Mucosa of descending colon (tissue), 3 donors: Measurements from ENCODE around the gene RBP3. TPM values are rescaled to one million over a fixed set of nuclear protein-coding genes. Genes with fewer than 3 reads are reported as not detected.

Source experiments
- ATAC-seq: fragments of 200-7000 bp; cut with Tn5 transposase; one replicate; pipeline ENCODE4 v1.9.1; 2020; ENCODE audit warnings: mild to moderate bottlenecking, moderate library complexity
- DNase-seq, 3 donors: peaks; one replicate each; pipeline ENCODE4 v3.0.0-alpha.2; 2020
- H3K36me3 ChIP-seq: fragments of 200-600 bp; one replicate; pipeline ENCODE4 v1.8.0; 2021; ENCODE audit warnings: low read depth, mild to moderate bottlenecking
- H3K4me1 ChIP-seq: fragments of 200-600 bp; one replicate; pipeline ENCODE4 v1.8.0; 2021; ENCODE audit warnings: low read depth, mild to moderate bottlenecking
- H3K4me3 ChIP-seq: fragments of 200-600 bp; one replicate; pipeline ENCODE4 v1.8.0; 2021; ENCODE audit warnings: mild to moderate bottlenecking
- H3K9me3 ChIP-seq: fragments of 200-600 bp; one replicate; pipeline ENCODE4 v1.8.0; 2021; ENCODE audit warnings: mild to moderate bottlenecking
- CTCF ChIP-seq: fragments of 200-600 bp; IDR thresholded peaks from one replicate; pipeline ENCODE4 v1.8.0; 2022; ENCODE audit warnings: antibody characterized with exemption, mild to moderate bottlenecking
- intact Hi-C, 2 donors: fragments of 100-400 bp; cut with DNase I in 1 of 2; cut with micrococcal nuclease in 1 of 2; formaldehyde crosslinking; loops; one replicate each; pipeline versions ENCODE4 v1.11.0 to v1.11.1; 2022; cut with DNase I, micrococcal nuclease
- total RNA-seq, 3 donors: library from RNA; stranded (reverse); fragmentation: NEBNext Ultra II Directional in 2 of 3; extraction: Animal tissue kit (Norgen Biotek cat#: 25700) in 2 of 3; gene quantifications; one replicate each; pipeline versions ENCODE4 v1.2.1 to v1.2.4, GENCODE V29; 2021 to 2023
- donor health status: DM: no; HTN: no; CAD: no; lungs with moderate emphysema.
- donor health status: DM: no; HTN: no; CAD: no.
- donor health status: DM: no; HTN: yes; CAD: no.

The RBP3 gene
- total RNA-seq, 3 donors from 2014 or later, result not detected

- TF ChIP-seq CTCF, result no peak
- no peak overlapping the region for H3K4me3 ChIP-seq
- H3K9me3 ChIP-seq, result no peaks in the 10 kb centered on the region
- H3K4me1 ChIP-seq, result peaks cover 22% of the 10 kb centered on the region
- no peaks in the 10 kb centered on the region for H3K36me3 ChIP-seq
- intact Hi-C loops, result no loop called here
- peak; percentile 2 for ATAC-seq
- no peak for DNase-seq
Observed at GRCh38 chr10:47330366-47330765, 17.8 kb upstream of the RBP3 start.

- H3K4me1 ChIP-seq, result peaks cover 22% of the 10 kb centered on the region
- H3K9me3 ChIP-seq, result no peaks in the 10 kb centered on the region
- ATAC-seq, result peak; percentile 99
- no peaks in the 10 kb centered on the region for H3K36me3 ChIP-seq
- H3K4me3 ChIP-seq, result no peak overlapping the region
- intact Hi-C loops, result no loop called here
- TF ChIP-seq CTCF, result no peak
- DNase-seq, result peak; percentile 84 to 92 (median 90)
Observed at GRCh38 chr10:47330804-47331203, 17.4 kb upstream of the RBP3 start.

- Histone ChIP-seq H3K4me3 (no peak overlapping the region), H3K36me3 (no peaks in the 10 kb centered on the region), H3K4me1 (peaks cover 19% of the 10 kb centered on the region), H3K9me3 (no peaks in the 10 kb centered on the region)
- intact Hi-C loops, result no loop called here
- DNase-seq, result no peak
- TF ChIP-seq CTCF, result no peak
- ATAC-seq, result no peak
Observed at GRCh38 chr10:47331491-47331890, 16.7 kb upstream of the RBP3 start.

GRCh38 chr10:47331954-47332353 lies 16.2 kb upstream of the RBP3 start:
- intact Hi-C loops, result no loop called here
- Histone ChIP-seq H3K36me3 (no peaks in the 10 kb centered on the region), H3K9me3 (no peaks in the 10 kb centered on the region), H3K4me3 (no peak overlapping the region), H3K4me1 (peaks cover 19% of the 10 kb centered on the region)
- no peak for ATAC-seq
- no peak for TF ChIP-seq CTCF
- no peak for DNase-seq

- no peak for TF ChIP-seq CTCF
- no peak for DNase-seq
- H3K9me3 ChIP-seq, result no peaks in the 10 kb centered on the region
Observed at GRCh38 chr10:47332371-47332770, 15.8 kb upstream of the RBP3 start.

GRCh38 chr10:47332946-47333345 lies 15.2 kb upstream of the RBP3 start:
- no peak for TF ChIP-seq CTCF
- intact Hi-C loops, result no loop called here
- ATAC-seq, result no peak
- Histone ChIP-seq H3K9me3 (no peaks in the 10 kb centered on the region), H3K4me1 (peaks cover 19% of the 10 kb centered on the region), H3K36me3 (no peaks in the 10 kb centered on the region), H3K4me3 (no peak overlapping the region)
- no peak for DNase-seq

More at GRCh38 chr10:47332371-47332770, 15.8 kb upstream of the RBP3 start:
- intact Hi-C loops, result no loop called here
- Histone ChIP-seq H3K36me3 (no peaks in the 10 kb centered on the region), H3K4me1 (peaks cover 19% of the 10 kb centered on the region), H3K4me3 (no peak overlapping the region)
- no peak for ATAC-seq
